Upper lobe of left lung (tissue), 4 donors: ENCODE results near the gene CYB561.

ENCODE experiments used
- CTCF ChIP-seq, 6 experiments: fragments of 450-650 bp in 4 of 6; fragments of 200-600 bp in 2 of 6; sonication (generic) in 2 of 6; IDR thresholded peaks; one replicate each; pipeline ENCODE4 v1.5.1; 2016 to 2019; ENCODE audit warnings: antibody characterized with exemption in 6 of 6
- POLR2A ChIP-seq, 4 donors: fragments of 450-650 bp; IDR thresholded peaks; one replicate each; pipeline ENCODE4 v1.5.1; 2016 to 2017; ENCODE audit warnings: antibody characterized with exemption in 4 of 4, mild to moderate bottlenecking in 2 of 4
- POLR2AphosphoS5 ChIP-seq, 2 donors: sonication (generic); formaldehyde crosslinking; IDR thresholded peaks; one replicate each; pipeline ENCODE4 v1.5.1; 2017; ENCODE audit warnings: antibody characterized with exemption in 2 of 2

- TF ChIP-seq CTCF (IDR thresholded peaks at IDR 0.05) (no peak), POLR2A (IDR thresholded peaks at IDR 0.05) (no peak), POLR2AphosphoS5 (IDR thresholded peaks at IDR 0.05) (no peak)
Observed at GRCh38 chr17:63445065-63445464, 1.0 kb downstream of the CYB561 start.
